Measurements from ENCODE around the gene CDKN2A. TPM values are rescaled to one million over a fixed set of nuclear protein-coding genes. Genes with fewer than 3 reads are reported as not detected.

Gene CDKN2A
- total RNA-seq, 2 donors from 2014 or later = 6.2 TPM; not detected in 1

DNA sequence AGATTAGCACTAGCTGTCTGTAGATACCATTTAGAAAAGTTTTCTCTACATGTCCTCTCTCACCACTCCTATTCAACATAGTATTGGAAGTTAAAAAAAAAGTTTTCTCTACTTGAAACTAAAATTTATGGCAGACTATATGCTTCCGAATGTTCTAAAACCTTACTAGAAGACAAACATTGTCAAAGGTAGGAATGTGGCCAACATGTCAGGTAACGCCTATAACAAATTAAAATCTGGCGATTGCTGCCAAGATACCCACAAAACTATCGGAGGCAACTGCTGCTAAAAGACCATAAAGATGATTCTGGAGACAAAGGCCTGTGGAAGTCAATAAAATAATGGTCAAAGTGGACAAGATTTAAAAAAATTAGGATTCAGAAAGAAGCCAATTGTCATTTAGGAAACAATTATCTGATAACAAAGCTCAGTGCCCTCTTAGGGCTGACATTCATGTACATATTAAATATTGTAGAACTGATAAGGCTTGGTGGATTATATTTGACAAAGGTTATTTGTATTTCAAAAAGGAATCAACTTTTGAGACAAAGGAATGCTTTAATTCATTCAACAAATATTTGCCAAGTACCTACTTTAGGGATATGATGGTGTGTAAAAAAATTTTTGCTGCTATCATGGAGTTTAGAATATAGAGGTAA, 52.7 kb downstream of the CDKN2A start:
- TF ChIP-seq, protein P1, sequence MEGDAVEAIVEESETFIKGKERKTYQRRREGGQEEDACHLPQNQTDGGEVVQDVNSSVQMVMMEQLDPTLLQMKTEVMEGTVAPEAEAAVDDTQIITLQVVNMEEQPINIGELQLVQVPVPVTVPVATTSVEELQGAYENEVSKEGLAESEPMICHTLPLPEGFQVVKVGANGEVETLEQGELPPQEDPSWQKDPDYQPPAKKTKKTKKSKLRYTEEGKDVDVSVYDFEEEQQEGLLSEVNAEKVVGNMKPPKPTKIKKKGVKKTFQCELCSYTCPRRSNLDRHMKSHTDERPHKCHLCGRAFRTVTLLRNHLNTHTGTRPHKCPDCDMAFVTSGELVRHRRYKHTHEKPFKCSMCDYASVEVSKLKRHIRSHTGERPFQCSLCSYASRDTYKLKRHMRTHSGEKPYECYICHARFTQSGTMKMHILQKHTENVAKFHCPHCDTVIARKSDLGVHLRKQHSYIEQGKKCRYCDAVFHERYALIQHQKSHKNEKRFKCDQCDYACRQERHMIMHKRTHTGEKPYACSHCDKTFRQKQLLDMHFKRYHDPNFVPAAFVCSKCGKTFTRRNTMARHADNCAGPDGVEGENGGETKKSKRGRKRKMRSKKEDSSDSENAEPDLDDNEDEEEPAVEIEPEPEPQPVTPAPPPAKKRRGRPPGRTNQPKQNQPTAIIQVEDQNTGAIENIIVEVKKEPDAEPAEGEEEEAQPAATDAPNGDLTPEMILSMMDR (IDR thresholded peaks at IDR 0.05) = no peak
- no peak for TF ChIP-seq POLR2A (IDR thresholded peaks at IDR 0.05)
- 76 to 82% methylated on average over 4 of the region's 4 CpGs for WGBS, 2 donors
- Histone ChIP-seq H3K4me3 (no peak overlapping the region), H3K36me3 (replicated peaks in 1 of 2; ENCODE audit: insufficient read depth in 1 of 2, low read depth in 2 of 2) (no peaks in the 10 kb centered on the region), H3K27me3 (no peaks in the 10 kb centered on the region), H3K9me3 (no peaks in the 10 kb centered on the region), H3K27ac (no peak overlapping the region), H3K4me1 (no peaks in the 10 kb centered on the region)
- DNase-seq = no peak
- intact Hi-C loops (cut with DNase I) = no loop called here
- ATAC-seq = no peak

- no peak for DNase-seq
- Histone ChIP-seq H3K4me1 (no peaks in the 10 kb centered on the region), H3K27ac (no peak overlapping the region), H3K27me3 (no peaks in the 10 kb centered on the region), H3K9me3 (no peaks in the 10 kb centered on the region), H3K4me3 (no peak overlapping the region), H3K36me3 (replicated peaks in 1 of 2; ENCODE audit: insufficient read depth in 1 of 2, low read depth in 2 of 2) (no peaks in the 10 kb centered on the region)
- no peak for ATAC-seq
- no peak for TF ChIP-seq POLR2A (IDR thresholded peaks at IDR 0.05)
- TF ChIP-seq, protein P1 (IDR thresholded peaks at IDR 0.05) = no peak
- intact Hi-C loops (cut with DNase I) = loop anchor here (10.0 kb wide), 1 partner anchor 59 kb away; the partner anchor contains the start of genes CDKN2A and CDKN2B-AS1
- 94 to 95% methylated on average over 1 of the region's 1 CpG for WGBS, 2 donors
Measured at GRCh38 chr9:21936161-21936560, 58.0 kb downstream of the CDKN2A start.

- H3K36me3 ChIP-seq (replicated peaks in 1 of 2; ENCODE audit: insufficient read depth in 1 of 2, low read depth in 2 of 2) = no peaks in the 10 kb centered on the region
- H3K4me3 ChIP-seq = no peak overlapping the region
- 65 to 74% methylated on average over 1 of the region's 1 CpG for WGBS, 2 donors
- DNase-seq = no peak
- intact Hi-C loops (cut with DNase I) = loop anchor here (10.0 kb wide), 1 partner anchor 59 kb away; the partner anchor contains the start of genes CDKN2A and CDKN2B-AS1
- ATAC-seq = no peak
- no peaks in the 10 kb centered on the region for H3K9me3 ChIP-seq
- TF ChIP-seq POLR2A (IDR thresholded peaks at IDR 0.05) = no peak
- TF ChIP-seq, protein P1 (IDR thresholded peaks at IDR 0.05) = no peak
- no peaks in the 10 kb centered on the region for H3K4me1 ChIP-seq
- no peaks in the 10 kb centered on the region for H3K27me3 ChIP-seq
- no peak overlapping the region for H3K27ac ChIP-seq
Measured at GRCh38 chr9:21935631-21936030, 58.6 kb downstream of the CDKN2A start.

GRCh38 chr9:21933865-21934264, 60.3 kb downstream of the CDKN2A start:
- intact Hi-C loops (cut with DNase I) = loop anchor here (10.0 kb wide), 1 partner anchor 61 kb away; the partner anchor contains the start of genes CDKN2A and CDKN2B-AS1
- no peaks in the 10 kb centered on the region for H3K9me3 ChIP-seq
- no peak for ATAC-seq

More at GRCh38 chr9:21933865-21934264, 60.3 kb downstream of the CDKN2A start:
- DNase-seq = no peak
- Histone ChIP-seq H3K27ac (no peak overlapping the region), H3K4me1 (no peaks in the 10 kb centered on the region), H3K27me3 (no peaks in the 10 kb centered on the region), H3K36me3 (replicated peaks in 1 of 2; ENCODE audit: insufficient read depth in 1 of 2, low read depth in 2 of 2) (no peaks in the 10 kb centered on the region), H3K4me3 (no peak overlapping the region)
- 94% methylated on average over 2 of the region's 2 CpGs for WGBS, 2 donors
- TF ChIP-seq POLR2A (IDR thresholded peaks at IDR 0.05) = no peak
- TF ChIP-seq, protein P1 (IDR thresholded peaks at IDR 0.05) = no peak
